ENCODE results near the gene DDX60. TPM values are rescaled to one million over a fixed set of nuclear protein-coding genes. Genes with fewer than 3 reads are reported as not detected.
A peak's percentile ranks its signal among the peaks of the same experiment; 100 is the strongest.

The DDX60 gene
- total and polyA plus RNA-seq, 12 donors, result 2.8 to 26.2 (median 12.0) TPM

- H3K4me3 ChIP-seq, result no peak overlapping the region
- DNase-seq, result no peak
- TF ChIP-seq POLR2A (IDR thresholded peaks at IDR 0.05) (no peak), CTCF (IDR thresholded peaks at IDR 0.05) (no peak)
- no peak overlapping the region for H3K27ac ChIP-seq
- no peaks in the 10 kb centered on the region for H3K36me3 ChIP-seq (replicated peaks in 1 of 2)
- H3K27me3 ChIP-seq, result no peaks in the 10 kb centered on the region
- 83 to 87% (median 85%) methylated on average over 4 of the region's 4 CpGs for WGBS, 4 donors
- no peaks in the 10 kb centered on the region for H3K9me3 ChIP-seq (replicated peaks in 1 of 3)
- no peaks in the 10 kb centered on the region for H3K4me1 ChIP-seq (replicated peaks in 1 of 2)
- intact Hi-C loops (cut with DNase I), result no loop called here
These were observed 7.0 kb upstream of the DDX60 start for GRCh38 chr4:168325591-168325990.

DNA sequence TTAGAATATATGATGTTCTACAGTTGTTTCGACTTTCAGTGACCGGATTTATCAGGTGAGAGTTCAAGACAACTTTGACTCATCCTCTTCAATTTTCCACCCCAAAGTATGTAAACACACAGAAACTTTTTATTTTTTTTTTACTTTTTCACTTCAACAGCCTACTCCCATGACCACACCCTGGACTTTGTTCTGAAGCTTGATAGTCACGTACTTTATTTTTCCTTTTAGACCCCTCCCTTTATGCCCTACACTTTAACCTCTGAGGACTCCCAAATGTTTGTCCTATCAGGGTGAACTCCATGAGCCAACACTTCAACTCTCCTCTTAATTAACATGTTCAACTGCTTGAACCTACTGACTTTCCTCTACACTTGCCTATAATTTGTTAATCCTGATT lies 2.5 kb upstream of the DDX60 start:
- Histone ChIP-seq H3K27me3 (no peaks in the 10 kb centered on the region), H3K27ac (no peak overlapping the region), H3K4me1 (replicated peaks in 1 of 2) (peaks cover 0 to 10% of the 10 kb centered on the region in 2 donors), H3K36me3 (replicated peaks in 1 of 2) (no peaks in the 10 kb centered on the region), H3K4me3 (no peak overlapping the region), H3K9me3 (replicated peaks in 1 of 3) (no peaks in the 10 kb centered on the region)
- WGBS, 4 donors, result 90 to 95% (median 91%) methylated on average over 3 of the region's 3 CpGs
- no peak for TF ChIP-seq CTCF (IDR thresholded peaks at IDR 0.05)
- no peak for DNase-seq
- intact Hi-C loops (cut with DNase I), result no loop called here

DNA sequence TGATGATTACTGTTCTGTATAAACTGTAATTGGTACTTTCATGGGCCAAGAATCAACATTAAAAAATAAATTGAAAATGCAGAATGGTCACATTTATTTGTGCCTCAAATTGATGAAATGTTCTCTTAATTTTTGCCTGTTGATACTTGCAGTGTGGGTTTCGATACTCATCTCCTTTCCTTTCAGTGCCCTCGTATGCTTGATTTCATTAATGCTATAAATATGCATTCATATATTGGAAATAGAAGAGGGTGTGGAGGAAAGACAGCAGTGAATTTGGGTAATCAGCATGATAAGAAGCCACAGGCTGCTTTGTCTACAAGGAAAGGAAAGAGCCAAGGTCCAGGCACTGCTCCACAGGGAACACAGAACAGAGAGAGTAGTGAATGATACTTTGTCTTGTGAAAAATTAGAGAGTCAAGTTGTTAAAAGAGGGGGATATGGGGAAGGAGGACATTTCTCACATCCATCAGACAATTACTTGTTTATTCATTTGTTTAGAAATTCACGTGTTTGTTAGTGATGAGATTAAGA lies 1.0 kb upstream of the DDX60 start:
- Histone ChIP-seq H3K4me1 (replicated peaks in 1 of 2) (peaks cover 0 to 10% of the 10 kb centered on the region in 2 donors), H3K27me3 (no peaks in the 10 kb centered on the region), H3K36me3 (replicated peaks in 1 of 2) (no peaks in the 10 kb centered on the region), H3K27ac (peak overlapping the region in 2 of 5 donors; percentile 13 to 96), H3K4me3 (peak overlapping the region in 1 of 4 donors; percentile 96), H3K9me3 (replicated peaks in 1 of 3) (no peaks in the 10 kb centered on the region)
- TF ChIP-seq CTCF (IDR thresholded peaks at IDR 0.05) (no peak), POLR2A (IDR thresholded peaks at IDR 0.05) (no peak)
- intact Hi-C loops (cut with DNase I), result no loop called here
- no peak for DNase-seq
- WGBS, 4 donors, result 67 to 74% (median 70%) methylated on average over 3 of the region's 3 CpGs

DNA sequence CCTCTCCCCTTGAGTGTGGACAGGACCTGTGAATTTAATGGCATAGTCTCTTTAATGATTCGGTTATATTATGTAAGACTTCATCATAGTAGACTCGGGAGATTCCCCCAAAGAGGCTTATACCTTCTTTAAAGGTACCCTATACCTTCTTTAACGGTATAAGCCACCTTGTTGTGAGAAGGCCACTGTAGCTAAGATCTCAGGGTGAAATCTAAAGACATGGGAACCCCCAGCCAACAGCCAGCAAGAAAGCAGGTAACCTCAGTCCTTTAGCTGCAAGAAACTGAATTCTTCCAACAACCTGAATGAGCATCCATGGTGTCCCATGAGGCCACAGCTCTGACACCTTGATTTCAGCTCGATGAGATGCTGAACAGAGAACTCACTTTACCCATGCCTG lies 931 bp downstream of the DDX60 start:
- intact Hi-C loops (cut with DNase I), result no loop called here
- Histone ChIP-seq H3K4me3 (peak overlapping the region in 2 of 4 donors; percentile 96 to 97), H3K27me3 (no peaks in the 10 kb centered on the region), H3K9me3 (replicated peaks in 1 of 3) (no peaks in the 10 kb centered on the region), H3K36me3 (replicated peaks in 1 of 2) (no peaks in the 10 kb centered on the region), H3K4me1 (replicated peaks in 1 of 2) (peaks cover 0 to 10% of the 10 kb centered on the region in 2 donors), H3K27ac (peak overlapping the region in 3 of 5 donors; percentile 96 to 99 (median 98))
- no peak for TF ChIP-seq POLR2A (IDR thresholded peaks at IDR 0.05)
- TF ChIP-seq CTCF (IDR thresholded peaks at IDR 0.05), result no peak
- no peak for DNase-seq
- WGBS, 4 donors, result 62 to 85% (median 77%) methylated on average over 4 of the region's 4 CpGs
